ENCODE data around the gene CCDC172. TPM values are rescaled to one million over a fixed set of nuclear protein-coding genes. Genes with fewer than 3 reads are reported as not detected.

CCDC172 gene
- total and polyA plus RNA-seq, 2 of the 13 experiments (the other 11 are each of a cell fraction or from before 2014, with no cell fraction given), result not detected

- 21% methylated on average over 5 of the region's 5 CpGs for WGBS (ENCODE audit: low lambda C conversion rate)
- Histone ChIP-seq H3K27ac (ENCODE audit: extremely low read length, insufficient read depth, low read length) (no peak overlapping the region), H2AFZ (ENCODE audit: low read length) (no peak overlapping the region), H3K4me2 (ENCODE audit: low read depth, low read length) (no peak overlapping the region), H3K36me3 (replicated peaks in 1 of 2; ENCODE audit: control insufficient read depth in 1 of 2, insufficient read depth in 2 of 2, low read length in 2 of 2) (no peaks in the 10 kb centered on the region), H3K4me3 (replicated peaks in 1 of 3; ENCODE audit: insufficient read depth in 1 of 3, low read depth in 2 of 3, low read length in 3 of 3) (no peak overlapping the region), H3K9ac (ENCODE audit: insufficient read depth, low read depth, low read length) (no peak overlapping the region), H3K9me3 (ENCODE audit: low read length) (no peaks in the 10 kb centered on the region), H3K27me3 (ENCODE audit: control insufficient read depth in 1 of 2, insufficient read depth in 2 of 2, low read length in 2 of 2) (no peaks in the 10 kb centered on the region), H4K20me1 (ENCODE audit: insufficient read depth, low read length) (no peaks in the 10 kb centered on the region), H3K79me2 (ENCODE audit: insufficient read depth, low read length) (no peaks in the 10 kb centered on the region), H3K4me1 (ENCODE audit: insufficient read depth, low read length) (no peaks in the 10 kb centered on the region)
- DNase-seq (ENCODE audit: low spot score) (no peak), FAIRE-seq (no peak), ATAC-seq (no peak)
- in situ Hi-C loops (cut with HindIII; ENCODE audit: extremely low pct_ligation_motif_present, low pct_unique_long_range_greater_than_20kb) (no loop called here), intact Hi-C loops (cut with micrococcal nuclease; ENCODE audit: unreplicated experiment) (no loop called here)
- ChIA-PET CTCF (ENCODE audit: low intra/inter-chr PET ratio, low total read pairs) (no interaction called here), POLR2A (no interaction called here)
- no TSS peak for BruUV-seq (replicated peaks)
- TF ChIP-seq KMT2A (CRISPR knock-in tag; IDR thresholded peaks at IDR 0.05) (no peak), ZNF672 (CRISPR knock-in tag; IDR thresholded peaks at IDR 0.05) (no peak), ZMYM2 (CRISPR knock-in tag; IDR thresholded peaks at IDR 0.05) (no peak), ZBTB42 (CRISPR knock-in tag; IDR thresholded peaks at IDR 0.05) (no peak), MEIS2 (CRISPR knock-in tag; IDR thresholded peaks at IDR 0.05) (no peak), SMARCC2 (IDR thresholded peaks at IDR 0.05) (no peak), PRDM10 (CRISPR knock-in tag; IDR thresholded peaks at IDR 0.05; ENCODE audit: low read depth) (no peak), THAP11 (CRISPR knock-in tag; IDR thresholded peaks at IDR 0.05) (no peak), DMTF1 (CRISPR knock-in tag; IDR thresholded peaks at IDR 0.05) (no peak), ZNF230 (CRISPR knock-in tag; IDR thresholded peaks at IDR 0.05) (no peak), SIN3A (IDR thresholded peaks at IDR 0.05; ENCODE audit: borderline replicate concordance, low read depth, low read length) (no peak), PHF21A (CRISPR knock-in tag; IDR thresholded peaks at IDR 0.05) (no peak), RCOR2 (CRISPR knock-in tag; IDR thresholded peaks at IDR 0.05) (no peak), SP4 (CRISPR knock-in tag; IDR thresholded peaks at IDR 0.05) (no peak), ZNF607 (CRISPR knock-in tag; IDR thresholded peaks at IDR 0.05; ENCODE audit: borderline replicate concordance) (no peak)
These were observed 13.2 kb upstream of the CCDC172 start for GRCh38 chr10:116311016-116311415.
